HG03442 (cell line): ENCODE data around the gene PRR30.

Experiments
- ATAC-seq: cut with Tn5 transposase; IDR thresholded peaks from one replicate; pipeline ENCODE4 v1.9.1; 2021; ENCODE audit warnings: mild to moderate bottlenecking, moderate library complexity; ENCODE audit not compliant: unreplicated experiment

The PRR30 gene

GRCh38 chr2:27100036-27100435 is 39.2 kb downstream of the PRR30 start:
- no peak for ATAC-seq

DNA sequence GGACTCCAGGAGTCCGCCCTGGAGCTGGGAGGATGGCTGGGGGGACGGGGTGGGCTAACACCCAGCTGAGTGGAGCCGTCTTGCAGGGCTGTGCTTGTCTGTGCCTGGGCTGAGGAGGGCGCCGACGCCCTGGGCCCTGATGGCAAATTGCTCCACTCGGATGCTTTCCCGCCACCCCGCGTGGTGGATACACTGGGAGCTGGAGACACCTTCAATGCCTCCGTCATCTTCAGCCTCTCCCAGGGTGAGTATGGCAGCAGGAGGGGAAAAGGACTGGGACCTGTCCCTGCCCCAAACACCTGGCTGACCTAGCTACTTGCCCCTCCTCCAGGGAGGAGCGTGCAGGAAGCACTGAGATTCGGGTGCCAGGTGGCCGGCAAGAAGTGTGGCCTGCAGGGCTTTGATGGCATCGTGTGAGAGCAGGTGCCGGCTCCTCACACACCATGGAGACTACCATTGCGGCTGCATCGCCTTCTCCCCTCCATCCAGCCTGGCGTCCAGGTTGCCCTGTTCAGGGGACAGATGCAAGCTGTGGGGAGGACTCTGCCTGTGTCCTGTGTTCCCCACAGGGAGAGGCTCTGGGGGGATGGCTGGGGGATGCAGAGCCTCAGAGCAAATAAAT is 39.8 kb downstream of the PRR30 start:
- ATAC-seq, result no peak

- ATAC-seq, result no peak
These were observed 41.9 kb downstream of the PRR30 start for GRCh38 chr2:27097341-27097740.

DNA sequence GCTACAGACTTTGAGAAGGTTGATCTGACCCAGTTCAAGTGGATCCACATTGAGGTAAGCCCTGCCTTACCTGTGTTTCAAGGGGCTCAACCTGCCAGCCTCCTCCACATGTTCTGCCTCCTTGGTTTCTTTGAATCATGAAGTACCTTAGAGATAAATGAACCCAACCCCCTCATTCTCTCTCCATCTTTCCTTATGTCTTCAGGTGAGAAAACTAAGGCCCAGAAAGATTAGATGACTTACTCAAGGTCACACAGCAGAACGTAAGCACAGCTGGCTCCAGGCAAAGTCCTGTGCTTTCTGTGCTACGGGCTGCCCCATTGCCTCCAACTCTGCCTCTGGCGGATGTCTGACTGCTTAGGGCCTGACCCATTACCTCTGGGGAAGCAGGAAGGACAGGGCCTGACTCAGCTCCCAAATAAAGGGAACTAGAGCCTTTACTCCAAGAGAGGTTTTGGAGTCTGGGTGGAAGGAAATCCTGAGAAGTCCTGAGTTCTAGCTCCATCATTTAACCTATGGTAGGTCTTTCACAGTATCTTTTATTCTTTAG is 42.4 kb downstream of the PRR30 start:
- ATAC-seq, result no peak

- peak; percentile 46 for ATAC-seq
These were observed 43.2 kb downstream of the PRR30 start for GRCh38 chr2:27095745-27096651.

- ATAC-seq, result no peak
These were observed 43.8 kb downstream of the PRR30 start for GRCh38 chr2:27095427-27095744.

- no peak for ATAC-seq
These were observed 44.7 kb downstream of the PRR30 start for GRCh38 chr2:27094353-27094984.

DNA sequence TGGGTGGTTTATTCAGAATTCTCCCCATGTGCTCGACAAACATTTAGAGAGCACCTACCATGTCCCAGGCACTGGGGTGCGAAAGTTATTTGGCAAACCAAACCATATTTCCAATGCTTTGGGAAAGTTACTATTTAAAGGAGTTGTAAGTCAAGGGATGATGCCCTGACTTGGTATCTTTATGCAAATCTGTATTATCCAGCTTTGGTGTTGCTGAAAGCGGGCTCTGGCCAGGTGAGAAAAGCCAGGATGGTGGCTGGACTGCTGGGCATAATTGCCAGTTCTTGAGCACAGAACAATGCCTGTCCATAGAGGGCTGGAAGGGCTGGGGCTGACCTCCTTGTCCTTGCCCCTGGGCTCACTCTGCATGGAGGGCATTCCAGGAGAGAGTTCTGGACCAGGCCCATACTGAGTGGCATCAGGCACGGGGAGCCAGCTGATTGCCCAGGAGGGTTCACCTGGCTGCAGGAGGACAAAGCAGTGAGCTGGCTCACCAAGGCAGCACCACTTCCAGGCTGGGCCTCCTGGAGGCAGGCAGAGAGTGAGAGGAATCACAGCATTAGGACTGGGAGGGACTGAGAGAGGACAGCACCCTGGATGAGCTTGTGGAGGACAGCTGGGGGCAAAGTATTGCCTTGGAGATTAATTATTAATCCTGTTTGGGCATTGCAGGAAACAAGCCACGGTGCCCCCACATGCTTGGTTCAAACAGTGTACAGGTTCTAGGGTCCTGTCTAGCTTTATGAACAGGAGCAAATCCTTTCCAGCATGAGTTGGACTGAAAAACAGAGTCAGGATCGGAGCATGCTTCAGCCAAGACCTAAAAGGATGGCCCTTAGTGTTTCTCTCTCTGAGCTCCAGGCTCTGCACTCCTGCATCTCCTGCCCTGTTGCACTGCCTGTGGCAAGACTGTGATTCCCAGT is 45.5 kb downstream of the PRR30 start:
- no peak for ATAC-seq

- no peak for ATAC-seq
These were observed 46.3 kb downstream of the PRR30 start for GRCh38 chr2:27092696-27093429.

GRCh38 chr2:27091746-27092695 is 47.2 kb downstream of the PRR30 start:
- no peak for ATAC-seq

DNA sequence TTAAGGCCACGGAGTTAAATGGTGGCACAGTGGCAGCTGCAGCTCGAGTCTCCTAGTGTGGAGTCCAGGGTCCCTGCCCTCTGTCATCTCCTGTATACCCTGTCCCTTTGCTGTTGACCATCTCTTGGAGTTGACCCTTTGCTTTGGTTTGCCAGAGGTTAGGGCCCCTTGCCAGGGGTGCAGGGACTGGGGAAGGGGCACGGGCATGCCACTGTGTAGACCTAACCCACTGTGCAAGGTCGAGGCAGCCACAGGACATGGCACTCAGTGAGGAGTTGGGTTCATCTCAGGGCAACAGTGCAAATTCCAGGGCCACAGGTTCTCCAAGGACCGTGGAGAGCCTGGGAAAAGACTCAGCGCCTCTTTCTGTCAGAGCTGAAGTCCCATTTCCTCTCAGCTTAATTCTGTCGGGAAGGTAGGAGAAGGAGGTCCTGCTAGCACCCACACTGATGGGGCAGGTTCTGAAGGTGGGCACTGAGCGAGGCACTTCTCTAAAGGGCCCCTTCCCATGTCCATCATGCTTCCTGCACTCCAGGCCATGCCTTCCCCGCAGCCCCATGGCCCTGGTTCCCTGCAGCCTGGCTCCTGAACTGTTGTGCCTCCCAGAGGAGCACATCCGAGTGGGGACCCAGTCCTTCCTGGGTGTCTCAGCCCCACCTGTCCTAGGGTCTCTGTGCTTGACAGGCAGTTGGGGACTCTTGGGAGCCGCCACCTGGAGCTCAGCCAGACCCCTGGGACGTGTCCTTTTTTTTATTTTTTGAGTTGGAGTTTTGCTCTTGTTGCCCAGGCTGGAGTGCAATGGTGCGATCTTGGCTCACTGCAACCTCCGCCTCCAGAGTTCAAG is 49.9 kb downstream of the PRR30 start:
- no peak for ATAC-seq

DNA sequence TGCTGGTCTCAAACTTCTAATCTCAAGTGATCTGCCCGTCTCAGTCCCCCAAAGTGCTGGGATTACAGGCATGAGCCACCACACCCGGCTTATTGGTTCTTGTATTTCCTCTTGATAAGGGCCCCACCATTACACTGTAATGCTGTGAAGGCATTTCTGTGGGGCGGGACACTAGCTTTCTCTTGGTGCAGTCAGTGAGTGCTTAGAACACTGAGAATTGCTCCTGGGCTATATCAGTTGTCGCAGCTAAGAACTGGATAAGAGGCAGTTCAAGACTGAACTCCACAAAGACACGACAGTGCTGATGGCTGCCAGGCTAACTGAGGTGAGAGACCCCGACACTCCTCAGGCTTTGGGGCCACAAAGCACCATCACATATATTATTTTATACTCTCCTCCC is 50.6 kb downstream of the PRR30 start:
- ATAC-seq, result no peak

- no peak for ATAC-seq
These were observed 51.3 kb downstream of the PRR30 start for GRCh38 chr2:27087823-27088410.
